NT2/D1 (cell line): Measurements from ENCODE around the gene SELENOO.
"Not testable (repeated sequence)": the region's sequence is repeated elsewhere in the genome, so short reads cannot be mapped to it uniquely, and the experiment has no call there.

Experiments used
- SUZ12 ChIP-seq: IDR thresholded peaks from 2 replicates; pipeline ENCODE4 v1.6.1; 2011; ENCODE audit not compliant: insufficient read length, insufficient read depth; ENCODE audit errors: extremely low read depth
- YY1 ChIP-seq: IDR thresholded peaks from 2 replicates; pipeline ENCODE4 v1.6.1; 2011; ENCODE audit not compliant: insufficient read length, insufficient read depth
- ZNF274 ChIP-seq: IDR thresholded peaks from 2 replicates; pipeline ENCODE4 v1.6.1; 2011; ENCODE audit warnings: mild to moderate bottlenecking, low read depth, low read length

DNA sequence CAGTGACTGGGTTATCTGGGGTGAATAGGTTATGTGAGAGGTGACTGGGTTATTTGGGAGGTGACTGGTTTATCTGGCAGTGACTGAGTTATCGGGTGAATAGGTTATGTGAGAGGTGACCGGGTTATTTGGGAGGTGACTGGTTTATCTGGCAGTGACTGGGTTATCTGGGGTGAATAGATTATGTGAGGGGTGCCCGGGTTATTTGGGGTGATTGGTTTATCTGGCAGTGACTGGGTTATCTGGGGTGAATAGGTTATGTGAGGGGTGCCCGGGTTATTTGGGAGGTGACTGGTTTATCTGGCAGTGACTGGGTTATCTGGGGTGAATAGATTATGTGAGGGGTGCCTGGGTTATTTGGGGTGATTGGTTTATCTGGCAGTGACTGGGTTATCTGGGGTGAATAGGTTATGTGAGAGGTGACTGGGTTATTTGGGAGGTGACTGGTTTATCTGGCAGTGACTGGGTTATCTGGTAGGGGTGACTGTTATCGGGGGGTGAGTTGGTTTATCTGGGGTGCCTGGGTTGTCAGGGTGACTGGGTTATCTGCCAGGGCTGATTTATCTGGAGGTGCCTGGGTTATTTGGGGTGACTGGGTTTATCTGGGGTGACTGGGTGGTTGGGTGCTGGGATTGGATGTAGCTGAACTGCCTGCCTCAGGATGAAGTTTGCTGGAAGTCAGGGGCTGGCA, 32.2 kb upstream of the SELENOO start:
- not testable (repeated sequence) for TF ChIP-seq SUZ12, ZNF274, YY1
